Myocyte (in vitro differentiated cells): Measurements from ENCODE around the gene NCKAP5. TPM values are rescaled to one million over a fixed set of nuclear protein-coding genes. Genes with fewer than 3 reads are reported as not detected.
A peak's percentile ranks its signal among the peaks of the same experiment; 100 is the strongest.

Source experiments
- DNase-seq: peaks from one replicate; pipeline ENCODE4 v3.0.0-alpha.2; 2012; ENCODE audit warnings: low read depth
- total RNA-seq: library from RNA; depleted of rRNA; stranded (reverse); fragments of >200 nt; gene quantifications from 2 replicates; pipeline ENCODE4 v1.2.3, GENCODE V29; 2014

NCKAP5 gene
- total RNA-seq, 1 donor from 2014 or later: 0.53 TPM

DNA sequence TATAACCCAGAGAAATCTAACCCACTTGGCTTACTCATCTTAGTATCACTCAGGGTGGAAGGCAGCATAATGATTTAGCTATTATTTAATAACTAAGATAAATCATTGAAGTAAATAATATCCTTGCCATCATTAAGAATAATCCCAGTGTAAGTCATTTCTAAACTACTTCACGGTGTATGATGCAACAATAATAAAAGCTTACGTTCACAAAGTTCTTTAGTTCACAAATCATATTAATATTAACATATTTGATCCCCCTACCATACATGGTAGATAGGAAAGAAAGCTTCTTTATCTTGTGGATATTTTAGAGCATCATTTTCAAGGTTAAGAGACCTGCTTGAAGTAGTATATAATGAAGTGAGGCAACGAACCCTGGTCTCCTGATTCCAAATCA, 401.0 kb downstream of the NCKAP5 start:
- no peak for DNase-seq

- no peak for DNase-seq
Measured at GRCh38 chr2:133166031-133166430, 402.2 kb downstream of the NCKAP5 start.

DNA sequence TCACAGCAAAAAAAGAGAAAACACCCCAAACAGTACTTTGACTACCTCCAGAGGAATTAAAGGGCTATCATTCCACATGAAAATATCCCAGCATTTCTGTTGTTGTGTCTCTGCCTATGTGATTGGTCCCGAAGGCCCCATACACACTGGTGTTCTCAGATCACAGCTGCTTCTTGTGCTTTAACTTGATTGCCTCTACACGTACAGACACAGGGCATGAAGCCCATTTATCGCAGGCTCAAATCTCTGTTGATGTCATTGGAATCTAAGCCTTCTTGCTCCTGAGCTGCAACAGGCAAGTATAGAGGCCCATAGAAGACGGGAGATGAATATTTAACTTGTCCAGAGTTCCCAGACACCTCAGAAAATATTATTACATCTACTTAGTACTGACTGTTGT, 405.2 kb downstream of the NCKAP5 start:
- DNase-seq: no peak

- DNase-seq: no peak
Measured at GRCh38 chr2:133158442-133158841, 409.8 kb downstream of the NCKAP5 start.

DNA sequence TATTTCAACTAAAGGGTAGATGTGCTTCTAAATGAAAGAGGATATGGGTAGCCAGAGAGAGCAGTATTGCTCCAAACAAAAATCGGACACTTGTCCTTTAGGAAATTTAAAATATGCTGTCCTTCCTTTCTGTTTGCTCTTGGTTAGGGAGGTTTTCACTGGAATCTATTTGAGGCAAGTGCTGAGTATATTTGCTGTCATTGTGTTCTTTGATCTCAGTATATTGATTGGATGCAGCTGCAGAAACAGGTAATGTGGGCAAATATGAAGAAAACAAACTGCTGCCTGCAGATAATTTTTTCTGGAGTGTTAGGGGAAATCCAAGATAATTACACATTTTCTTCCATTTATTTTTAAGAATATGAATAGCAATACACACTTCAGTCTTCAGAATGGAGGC, 410.2 kb downstream of the NCKAP5 start:
- no peak for DNase-seq

DNA sequence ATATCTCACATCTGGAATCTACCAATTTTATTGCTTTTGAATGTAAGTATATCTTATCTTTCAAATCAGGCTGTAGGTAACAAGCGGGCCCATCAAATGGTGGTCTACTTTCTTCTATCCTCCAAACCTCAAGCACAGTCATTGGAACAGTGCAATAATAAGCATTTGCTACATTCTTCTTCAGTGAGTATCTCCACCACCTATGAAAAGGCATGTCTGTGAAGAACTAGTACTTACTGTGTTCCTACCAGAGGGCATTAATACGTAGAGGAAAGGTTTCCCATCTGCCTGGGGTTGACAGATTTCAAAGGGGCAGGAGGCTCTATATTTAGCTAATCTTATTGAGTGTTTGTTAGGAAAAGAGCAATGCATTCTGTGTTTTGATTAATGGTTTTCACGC, 411.1 kb downstream of the NCKAP5 start:
- DNase-seq: no peak

GRCh38 chr2:133152801-133153200, 415.5 kb downstream of the NCKAP5 start:
- no peak for DNase-seq

- no peak for DNase-seq
Measured at GRCh38 chr2:133148187-133148586, 420.1 kb downstream of the NCKAP5 start.

DNA sequence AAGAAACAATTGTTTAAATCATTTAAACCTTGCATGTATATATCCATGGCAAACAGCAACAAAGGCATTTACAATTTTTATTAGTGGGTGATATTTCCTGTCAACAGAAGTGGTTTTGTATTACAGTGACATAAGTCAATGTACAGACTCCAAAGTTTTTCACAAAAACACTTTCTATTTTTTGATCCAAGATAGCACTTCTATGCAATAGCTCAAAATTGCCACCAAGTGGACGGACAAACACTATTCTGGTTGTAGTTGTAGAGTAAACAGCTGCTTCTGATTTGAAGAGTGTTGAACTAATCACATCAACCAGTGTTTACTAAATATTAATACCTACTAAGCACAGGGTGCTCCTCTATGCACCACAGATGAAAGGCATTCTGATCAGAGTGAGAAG, 421.4 kb downstream of the NCKAP5 start:
- peak; percentile 10 for DNase-seq

DNA sequence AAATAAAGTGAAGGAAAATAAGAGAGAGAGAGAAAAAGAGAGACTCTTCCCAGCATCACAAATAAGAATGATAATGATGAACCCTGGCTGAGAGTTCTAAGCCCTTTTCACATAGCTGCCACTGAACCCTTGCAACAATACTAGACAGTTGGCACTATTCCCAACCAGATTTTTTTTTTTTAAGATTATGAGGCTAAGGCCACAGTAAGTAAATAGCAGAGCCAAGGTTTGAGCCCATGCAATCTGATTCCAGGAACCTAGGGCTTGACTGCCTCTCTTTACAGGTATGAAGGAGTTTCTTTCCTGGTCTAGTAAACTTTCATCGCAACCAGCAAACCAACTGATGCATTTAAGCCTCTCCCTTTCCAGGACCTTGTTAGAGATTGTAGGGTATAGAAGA, 424.6 kb downstream of the NCKAP5 start:
- no peak for DNase-seq

DNA sequence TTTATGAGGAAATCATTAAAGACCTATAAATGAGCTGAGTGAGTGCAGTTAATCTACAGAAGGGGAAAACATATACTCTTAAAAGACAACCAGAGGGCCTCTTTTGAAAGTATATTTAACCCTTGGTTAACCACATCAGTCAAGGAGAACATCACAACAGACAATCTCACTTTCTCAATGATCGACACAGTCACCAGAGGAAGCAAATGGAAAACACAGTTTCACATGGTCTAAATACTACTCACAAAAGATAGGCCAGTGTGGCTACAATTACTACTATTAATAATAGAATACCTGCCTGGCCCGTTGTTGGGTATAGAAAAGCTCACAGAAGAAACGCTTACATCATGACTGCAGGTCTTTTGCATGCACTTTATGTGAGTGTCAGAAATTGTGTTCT, 426.2 kb downstream of the NCKAP5 start:
- DNase-seq: no peak

- DNase-seq: no peak
Measured at GRCh38 chr2:133140620-133141019, 427.6 kb downstream of the NCKAP5 start.

DNA sequence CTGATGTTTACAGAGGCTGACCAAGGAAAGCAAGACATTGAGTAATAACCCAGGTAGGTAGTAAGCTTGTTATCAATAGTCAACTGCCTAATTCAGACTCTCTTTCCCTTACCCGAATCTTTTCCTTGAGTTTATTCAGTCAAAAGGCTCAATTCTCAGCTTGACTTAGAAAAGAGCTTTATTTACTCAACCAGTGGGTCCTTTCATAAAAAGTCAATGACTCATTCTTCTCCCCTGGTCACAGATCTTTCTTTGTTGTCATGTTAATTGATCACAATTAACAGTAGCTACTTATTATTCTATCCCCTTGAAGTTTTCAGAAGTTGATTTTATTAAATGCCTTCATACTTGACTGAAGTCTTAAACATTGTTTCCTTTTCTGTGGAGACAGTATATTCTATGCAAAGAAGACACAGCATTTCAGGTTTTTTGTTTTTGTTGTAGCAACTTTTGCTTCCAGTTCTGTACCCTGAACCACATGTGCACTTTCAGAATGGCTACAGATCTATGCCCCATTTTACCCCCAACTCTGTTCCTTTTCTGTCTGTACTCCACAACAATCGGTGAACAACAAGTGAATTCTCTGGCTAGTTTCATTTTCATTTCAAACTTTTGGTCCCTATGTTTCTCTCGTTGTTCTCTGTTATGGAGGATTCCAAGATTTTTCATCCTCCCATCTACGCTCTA, 428.3 kb downstream of the NCKAP5 start:
- DNase-seq: no peak

DNA sequence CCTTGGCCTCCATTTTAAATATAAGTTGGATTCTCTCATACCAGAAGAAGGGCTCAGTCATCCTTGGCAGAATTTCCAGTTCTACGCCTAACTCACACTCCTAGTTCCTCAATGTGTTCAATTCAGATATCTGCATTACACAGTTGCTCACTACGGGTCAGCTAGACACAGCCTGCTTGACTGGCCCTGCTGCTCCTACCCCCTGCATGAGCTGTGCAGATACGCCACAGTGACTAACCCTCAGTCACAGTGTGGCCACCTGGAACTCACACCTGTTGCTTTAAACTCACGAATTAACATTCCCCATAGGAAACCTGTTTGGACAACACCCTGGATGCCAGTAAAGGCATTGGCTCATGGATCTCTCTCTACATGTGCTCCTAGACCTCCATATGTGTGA, 429.6 kb downstream of the NCKAP5 start:
- DNase-seq: no peak

- no peak for DNase-seq
Measured at GRCh38 chr2:133135035-133135654, 433.1 kb downstream of the NCKAP5 start.

GRCh38 chr2:133130548-133131246, 437.6 kb downstream of the NCKAP5 start:
- peak; percentile 30 for DNase-seq

DNA sequence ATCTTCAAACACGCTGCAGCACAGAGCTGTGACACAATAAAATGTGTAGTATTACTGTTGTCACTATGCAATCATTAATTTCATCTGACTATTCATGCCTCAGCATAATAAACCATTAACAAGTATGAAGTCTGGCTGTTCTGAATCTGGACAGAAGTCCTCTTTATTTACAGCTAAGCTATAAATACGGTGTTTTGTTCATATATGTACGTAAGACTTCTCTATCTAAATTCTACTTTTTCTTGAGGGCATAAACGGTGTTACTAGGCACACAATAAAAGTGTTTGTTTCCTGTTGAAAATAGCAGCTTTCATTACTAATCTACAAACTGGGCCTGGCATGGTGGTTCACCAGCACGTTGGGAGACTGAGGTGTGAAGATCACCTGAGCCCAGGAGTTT, 443.8 kb downstream of the NCKAP5 start:
- no peak for DNase-seq

- no peak for DNase-seq
Measured at GRCh38 chr2:133123904-133124303, 444.4 kb downstream of the NCKAP5 start.

- no peak for DNase-seq
Measured at GRCh38 chr2:133123393-133123792, 444.9 kb downstream of the NCKAP5 start.

GRCh38 chr2:133122529-133122928, 445.7 kb downstream of the NCKAP5 start:
- DNase-seq: no peak

DNA sequence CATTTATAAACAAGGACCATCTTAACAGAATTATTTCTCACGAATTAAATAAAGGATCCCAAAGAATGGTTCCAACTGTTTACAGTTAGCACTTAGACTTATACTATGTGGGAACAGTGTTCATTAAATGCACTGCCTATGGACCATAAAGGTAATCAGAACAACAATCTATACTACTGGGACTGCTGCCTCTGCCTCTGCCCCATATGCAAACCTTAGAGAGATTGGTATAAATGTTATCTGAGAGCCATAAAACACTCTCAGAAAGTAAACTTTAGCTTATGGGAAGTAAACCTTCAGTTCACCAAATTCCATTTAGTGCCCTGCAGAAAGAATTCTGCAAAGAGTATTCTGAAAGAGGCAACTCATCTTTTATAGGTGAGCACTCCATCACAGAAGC, 448.0 kb downstream of the NCKAP5 start:
- no peak for DNase-seq

DNA sequence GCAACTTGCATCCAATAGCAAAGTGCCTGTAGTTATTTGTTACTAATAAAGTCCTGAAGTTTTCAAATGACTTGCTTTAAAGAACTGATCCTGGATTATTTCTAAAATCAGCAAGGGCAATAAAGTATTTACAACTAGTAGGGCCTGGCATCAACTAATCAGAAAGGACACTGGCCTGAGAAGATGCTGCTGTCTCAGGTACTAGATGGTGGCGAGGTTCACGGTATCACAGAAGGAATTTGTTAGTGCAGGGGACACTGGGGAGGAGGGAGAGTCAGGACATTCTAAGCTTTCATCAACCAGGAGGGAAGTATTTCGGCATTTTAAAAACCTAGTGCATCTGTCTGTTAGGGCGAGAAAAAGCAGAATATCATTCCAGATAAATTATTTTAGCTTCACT, 458.1 kb downstream of the NCKAP5 start:
- DNase-seq: no peak

- peak; percentile 16 for DNase-seq
Measured at GRCh38 chr2:133109772-133110171, 458.5 kb downstream of the NCKAP5 start.
